Endodermal cell (in vitro differentiated cells): Measurements from ENCODE around the gene EPC2. TPM values are rescaled to one million over a fixed set of nuclear protein-coding genes. Genes with fewer than 3 reads are reported as not detected.

ENCODE experiments used
- DNase-seq: peaks from one replicate; pipeline ENCODE4 v3.0.0-alpha.2; 2017
- H3K27ac ChIP-seq: 2 replicates; pipeline ENCODE4 v1.5.1; 2013; ENCODE audit warnings: mild to moderate bottlenecking, low read depth, low read length, moderate library complexity
- H3K27me3 ChIP-seq: 2 replicates; pipeline ENCODE4 v1.6.1; 2013; ENCODE audit warnings: mild to moderate bottlenecking, low read length, moderate library complexity; ENCODE audit not compliant: insufficient read depth, control insufficient read depth, poor library complexity, severe bottlenecking
- H3K36me3 ChIP-seq: 2 replicates; pipeline ENCODE4 v1.7.0; 2013; ENCODE audit warnings: mild to moderate bottlenecking, low read length, moderate library complexity; ENCODE audit not compliant: control insufficient read depth, insufficient read depth
- H3K4me1 ChIP-seq: one replicate; pipeline ENCODE4 v1.7.0; 2013; ENCODE audit warnings: low read length; ENCODE audit not compliant: control insufficient read depth, insufficient read depth
- H3K4me3 ChIP-seq: 2 replicates; pipeline ENCODE4 v1.5.1; 2013; ENCODE audit warnings: mild to moderate bottlenecking, low read length, moderate library complexity
- H3K9ac ChIP-seq: 2 replicates; pipeline ENCODE4 v1.6.1; 2013; ENCODE audit warnings: mild to moderate bottlenecking, low read length, moderate library complexity; ENCODE audit not compliant: poor library complexity, severe bottlenecking; ENCODE audit errors: extremely low read depth
- H3K9me3 ChIP-seq: 2 replicates; pipeline ENCODE4 v1.6.1; 2013; ENCODE audit warnings: mild to moderate bottlenecking, low read length, moderate library complexity; ENCODE audit not compliant: control insufficient read depth
- H3K27ac Mint-ChIP-seq: 2 replicates; pipeline ENCODE4 v1.8.0; 2020; ENCODE audit warnings: mixed read lengths
- H3K27me3 Mint-ChIP-seq: 2 replicates; pipeline ENCODE4 v1.8.0; 2021; ENCODE audit warnings: mild to moderate bottlenecking, mixed read lengths; ENCODE audit not compliant: insufficient read depth
- H3K36me3 Mint-ChIP-seq: 2 replicates; pipeline ENCODE4 v1.8.0; 2020; ENCODE audit warnings: low read depth, mixed read lengths
- H3K4me1 Mint-ChIP-seq: 2 replicates; pipeline ENCODE4 v1.8.0; 2020; ENCODE audit warnings: mixed read lengths
- H3K4me3 Mint-ChIP-seq: 2 replicates; pipeline ENCODE4 v1.8.0; 2020; ENCODE audit warnings: mild to moderate bottlenecking, moderate library complexity, mixed read lengths
- H3K9me3 Mint-ChIP-seq: 2 replicates; pipeline ENCODE4 v1.8.0; 2020; ENCODE audit warnings: mild to moderate bottlenecking, mixed read lengths
- WGBS, 2 experiments: methylation state at CpG; one replicate each; pipeline versions ENCODE4 v1.1.5 to v1.1.7; 2013; ENCODE audit warnings: missing lambda C conversion rate in 2 of 2, mixed read lengths in 1 of 2; ENCODE audit not compliant: insufficient coverage in 1 of 2, insufficient read length in 1 of 2; 5-methylcytosine and 5-hydroxymethylcytosine counted together
- total RNA-seq, 2 donors: library from RNA; stranded (reverse); fragmentation: NEBNext Ultra II Directional in 1 of 2; extraction: Animal tissue kit (Norgen Biotek cat#: 25700) in 1 of 2; gene quantifications; 2 replicates in 1 of 2; 3 replicates in 1 of 2; pipeline ENCODE4 v1.2.1, GENCODE V29; 2021
- TF ChIP-seq, protein P1 (sequence below): fragments of 200-600 bp; sonication (generic); conservative IDR thresholded peaks from 2 replicates; pipeline ENCODE4 v1.5.0; 2021; ENCODE audit warnings: antibody characterized with exemption, mild to moderate bottlenecking

The EPC2 gene
- total RNA-seq, 2 donors from 2014 or later: 23.0 to 32.0 TPM

DNA sequence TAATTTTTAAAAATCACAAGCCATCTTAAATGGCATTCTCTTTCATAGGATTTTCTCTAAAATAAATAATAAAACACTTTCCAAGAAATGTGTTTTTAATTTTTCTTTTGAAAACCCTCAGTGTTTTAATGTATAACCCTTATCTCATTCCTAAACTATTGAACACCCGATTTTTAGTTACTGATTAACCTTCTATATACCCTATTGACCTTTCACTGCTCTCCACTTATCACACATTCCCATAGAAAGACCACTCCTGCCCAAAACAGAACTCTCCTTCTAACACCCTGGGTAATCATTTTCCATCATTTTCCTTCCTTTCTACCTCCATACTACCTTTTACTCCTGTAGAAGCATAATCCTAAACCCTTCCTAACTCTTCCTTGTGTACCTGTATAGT lies 102.4 kb downstream of the EPC2 start:
- H3K27me3 Mint-ChIP-seq: no peaks in the 10 kb centered on the region
- no peak overlapping the region for H3K9ac ChIP-seq
- 48 to 90% methylated on average over 1 of the region's 1 CpG for WGBS, 2 experiments
- no peak for DNase-seq
- H3K9me3 ChIP-seq: no peaks in the 10 kb centered on the region
- peak overlapping the region; percentile 19 for H3K4me3 Mint-ChIP-seq
- TF ChIP-seq, protein P1, sequence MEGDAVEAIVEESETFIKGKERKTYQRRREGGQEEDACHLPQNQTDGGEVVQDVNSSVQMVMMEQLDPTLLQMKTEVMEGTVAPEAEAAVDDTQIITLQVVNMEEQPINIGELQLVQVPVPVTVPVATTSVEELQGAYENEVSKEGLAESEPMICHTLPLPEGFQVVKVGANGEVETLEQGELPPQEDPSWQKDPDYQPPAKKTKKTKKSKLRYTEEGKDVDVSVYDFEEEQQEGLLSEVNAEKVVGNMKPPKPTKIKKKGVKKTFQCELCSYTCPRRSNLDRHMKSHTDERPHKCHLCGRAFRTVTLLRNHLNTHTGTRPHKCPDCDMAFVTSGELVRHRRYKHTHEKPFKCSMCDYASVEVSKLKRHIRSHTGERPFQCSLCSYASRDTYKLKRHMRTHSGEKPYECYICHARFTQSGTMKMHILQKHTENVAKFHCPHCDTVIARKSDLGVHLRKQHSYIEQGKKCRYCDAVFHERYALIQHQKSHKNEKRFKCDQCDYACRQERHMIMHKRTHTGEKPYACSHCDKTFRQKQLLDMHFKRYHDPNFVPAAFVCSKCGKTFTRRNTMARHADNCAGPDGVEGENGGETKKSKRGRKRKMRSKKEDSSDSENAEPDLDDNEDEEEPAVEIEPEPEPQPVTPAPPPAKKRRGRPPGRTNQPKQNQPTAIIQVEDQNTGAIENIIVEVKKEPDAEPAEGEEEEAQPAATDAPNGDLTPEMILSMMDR: no peak
- H3K4me1 ChIP-seq: peaks cover 5% of the 10 kb centered on the region
- peaks cover 46% of the 10 kb centered on the region for H3K4me1 Mint-ChIP-seq
- no peak overlapping the region for H3K27ac Mint-ChIP-seq
- no peak overlapping the region for H3K27ac ChIP-seq
- H3K27me3 ChIP-seq: peaks cover 11% of the 10 kb centered on the region
- H3K36me3 Mint-ChIP-seq: no peaks in the 10 kb centered on the region
- no peaks in the 10 kb centered on the region for H3K36me3 ChIP-seq
- H3K4me3 ChIP-seq: peak overlapping the region; percentile 64
- H3K9me3 Mint-ChIP-seq: no peaks in the 10 kb centered on the region

DNA sequence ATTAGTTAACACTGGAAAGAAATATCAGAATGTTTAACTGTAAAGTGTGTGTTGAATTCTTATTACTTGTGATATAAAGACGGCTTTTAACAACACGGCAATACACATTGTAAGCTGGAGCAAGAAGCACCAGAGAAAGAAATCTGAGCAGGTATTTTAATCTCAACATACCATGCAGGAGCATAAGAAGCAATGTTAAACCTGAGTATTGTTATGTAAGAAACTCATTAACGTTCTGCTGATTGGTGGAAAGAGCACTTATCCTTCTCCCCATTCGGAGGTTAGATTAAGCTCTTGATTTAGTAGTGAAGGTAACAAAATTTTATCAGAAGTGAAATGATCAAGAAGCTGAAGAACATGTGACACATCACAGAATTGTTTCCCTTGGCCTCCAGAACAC lies 107.4 kb downstream of the EPC2 start:
- Mint-ChIP-seq H3K4me1 (peaks cover 35% of the 10 kb centered on the region), H3K9me3 (no peaks in the 10 kb centered on the region), H3K27ac (no peak overlapping the region), H3K27me3 (no peaks in the 10 kb centered on the region), H3K36me3 (peaks cover 20% of the 10 kb centered on the region), H3K4me3 (no peak overlapping the region)
- WGBS, 2 experiments: 70% methylated on average over 2 to 4 of the region's 4 CpGs
- H3K4me1 ChIP-seq: peaks cover 4% of the 10 kb centered on the region
- no peaks in the 10 kb centered on the region for H3K9me3 ChIP-seq
- peaks cover 24% of the 10 kb centered on the region for H3K36me3 ChIP-seq
- no peak overlapping the region for H3K9ac ChIP-seq
- TF ChIP-seq, protein P1: no peak
- H3K4me3 ChIP-seq: no peak overlapping the region
- DNase-seq: no peak
- no peak overlapping the region for H3K27ac ChIP-seq
- H3K27me3 ChIP-seq: no peaks in the 10 kb centered on the region

DNA sequence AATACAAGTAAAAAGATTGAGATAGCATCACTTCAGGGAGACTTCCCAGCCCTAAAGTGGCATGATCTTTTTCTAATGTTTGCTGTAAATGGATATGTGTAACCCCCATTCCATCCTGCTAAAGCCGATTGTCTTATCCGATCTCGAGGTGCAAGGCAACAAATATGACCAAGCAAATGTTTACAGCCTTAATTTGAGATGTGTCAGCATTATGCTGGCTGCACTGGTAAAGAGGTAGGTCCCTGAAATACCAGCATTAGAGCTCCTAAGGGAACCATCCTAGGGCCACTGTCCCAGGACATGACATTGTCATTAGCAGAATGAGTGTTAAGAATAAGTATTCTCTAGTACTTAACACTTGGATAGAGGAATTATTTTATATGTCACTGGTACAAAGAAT lies 108.4 kb downstream of the EPC2 start:
- no peak overlapping the region for H3K27ac ChIP-seq
- H3K9ac ChIP-seq: no peak overlapping the region
- no peak overlapping the region for H3K4me3 Mint-ChIP-seq
- H3K27me3 Mint-ChIP-seq: no peaks in the 10 kb centered on the region
- TF ChIP-seq, protein P1: no peak
- peaks cover 24% of the 10 kb centered on the region for H3K36me3 ChIP-seq
- H3K4me1 ChIP-seq: peaks cover 4% of the 10 kb centered on the region
- H3K9me3 Mint-ChIP-seq: no peaks in the 10 kb centered on the region
- H3K4me3 ChIP-seq: no peak overlapping the region
- H3K27ac Mint-ChIP-seq: no peak overlapping the region
- 86 to 93% methylated on average over 3 of the region's 3 CpGs for WGBS, 2 experiments
- no peaks in the 10 kb centered on the region for H3K27me3 ChIP-seq
- peaks cover 21% of the 10 kb centered on the region for H3K36me3 Mint-ChIP-seq
- peaks cover 24% of the 10 kb centered on the region for H3K4me1 Mint-ChIP-seq
- no peaks in the 10 kb centered on the region for H3K9me3 ChIP-seq
- DNase-seq: no peak
